Nephron (organoid): Measurements from ENCODE around the gene SULT2B1.

Source experiments
- H3K27ac Mint-ChIP-seq, 3 experiments: 2 replicates each; pipeline ENCODE4 v1.8.0; 2020; ENCODE audit warnings: mixed read lengths in 3 of 3, mild to moderate bottlenecking in 2 of 3, moderate library complexity in 1 of 3
- H3K27me3 Mint-ChIP-seq: 2 replicates; pipeline ENCODE4 v1.8.0; 2021; ENCODE audit warnings: low read depth, mild to moderate bottlenecking, moderate library complexity, mixed read lengths
- H3K36me3 Mint-ChIP-seq: 2 replicates; pipeline ENCODE4 v1.8.0; 2020; ENCODE audit warnings: low read depth, mixed read lengths
- H3K4me1 Mint-ChIP-seq: 2 replicates; pipeline ENCODE4 v1.8.0; 2020; ENCODE audit warnings: mixed read lengths
- H3K4me3 Mint-ChIP-seq, 3 experiments: 2 replicates each; pipeline ENCODE4 v1.8.0; 2020; ENCODE audit warnings: mild to moderate bottlenecking in 3 of 3, mixed read lengths in 3 of 3, moderate library complexity in 2 of 3
- H3K9me3 Mint-ChIP-seq: 2 replicates; pipeline ENCODE4 v1.8.0; 2020; ENCODE audit warnings: mixed read lengths
- TF ChIP-seq, protein P1 (sequence below), 3 experiments: fragments of 200-600 bp; sonication (generic); IDR thresholded peaks; one replicate each; pipeline ENCODE4 v1.5.0; 2021; ENCODE audit warnings: antibody characterized with exemption in 3 of 3; ENCODE audit not compliant: unreplicated experiment in 3 of 3

SULT2B1 gene

DNA sequence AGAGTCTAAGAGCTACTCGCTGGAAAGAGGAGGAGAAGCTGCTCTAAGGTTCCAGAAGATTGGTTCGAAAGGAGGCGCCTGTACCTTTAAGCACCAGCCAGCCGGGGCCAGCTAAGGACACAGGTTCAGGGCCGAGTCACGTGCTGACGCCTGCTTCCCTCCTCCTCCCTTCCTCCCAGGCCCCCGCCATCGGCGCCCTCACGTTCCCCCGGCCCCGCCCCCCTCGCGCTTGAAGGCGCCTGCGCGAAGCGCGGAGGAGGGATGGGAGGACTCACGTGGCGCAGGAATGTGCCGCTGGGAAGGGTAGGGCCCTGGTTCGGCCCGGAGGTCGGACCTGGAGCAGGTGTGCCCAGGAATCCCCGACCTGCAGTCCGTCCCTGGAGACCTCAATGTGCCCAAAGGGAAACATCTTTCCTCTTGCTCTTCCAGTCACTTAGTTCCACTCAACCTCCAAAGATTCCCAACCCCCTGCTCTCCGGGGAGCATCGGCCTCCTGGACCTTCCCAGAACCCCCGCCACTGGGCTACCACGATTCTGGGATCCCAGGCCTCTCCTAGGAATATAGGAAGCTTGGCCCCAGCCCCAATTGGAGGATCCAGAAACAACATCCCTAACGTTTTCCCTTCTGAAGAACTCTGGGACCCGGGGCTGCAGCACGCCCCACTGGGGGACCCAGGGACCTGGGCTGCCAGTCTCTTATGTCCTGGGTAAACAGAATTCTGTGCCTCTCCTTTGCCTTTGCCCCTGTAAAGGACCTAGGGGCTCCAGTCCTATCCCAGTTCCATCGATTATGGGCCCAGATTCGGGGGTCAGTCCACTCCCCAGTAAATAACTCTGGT lies 82.7 kb downstream of the SULT2B1 start:
- peaks cover 39% of the 10 kb centered on the region for H3K4me1 Mint-ChIP-seq
- TF ChIP-seq, protein P1, sequence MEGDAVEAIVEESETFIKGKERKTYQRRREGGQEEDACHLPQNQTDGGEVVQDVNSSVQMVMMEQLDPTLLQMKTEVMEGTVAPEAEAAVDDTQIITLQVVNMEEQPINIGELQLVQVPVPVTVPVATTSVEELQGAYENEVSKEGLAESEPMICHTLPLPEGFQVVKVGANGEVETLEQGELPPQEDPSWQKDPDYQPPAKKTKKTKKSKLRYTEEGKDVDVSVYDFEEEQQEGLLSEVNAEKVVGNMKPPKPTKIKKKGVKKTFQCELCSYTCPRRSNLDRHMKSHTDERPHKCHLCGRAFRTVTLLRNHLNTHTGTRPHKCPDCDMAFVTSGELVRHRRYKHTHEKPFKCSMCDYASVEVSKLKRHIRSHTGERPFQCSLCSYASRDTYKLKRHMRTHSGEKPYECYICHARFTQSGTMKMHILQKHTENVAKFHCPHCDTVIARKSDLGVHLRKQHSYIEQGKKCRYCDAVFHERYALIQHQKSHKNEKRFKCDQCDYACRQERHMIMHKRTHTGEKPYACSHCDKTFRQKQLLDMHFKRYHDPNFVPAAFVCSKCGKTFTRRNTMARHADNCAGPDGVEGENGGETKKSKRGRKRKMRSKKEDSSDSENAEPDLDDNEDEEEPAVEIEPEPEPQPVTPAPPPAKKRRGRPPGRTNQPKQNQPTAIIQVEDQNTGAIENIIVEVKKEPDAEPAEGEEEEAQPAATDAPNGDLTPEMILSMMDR (IDR thresholded peaks at IDR 0.05; ENCODE audit: unreplicated experiment in 3 of 3) = no peak
- no peaks in the 10 kb centered on the region for H3K27me3 Mint-ChIP-seq
- peak overlapping the region; percentile 21 to 96 (median 82) for H3K27ac Mint-ChIP-seq
- peak overlapping the region; percentile 77 to 80 (median 79) for H3K4me3 Mint-ChIP-seq
- no peaks in the 10 kb centered on the region for H3K9me3 Mint-ChIP-seq
- H3K36me3 Mint-ChIP-seq = peaks cover 5% of the 10 kb centered on the region

DNA sequence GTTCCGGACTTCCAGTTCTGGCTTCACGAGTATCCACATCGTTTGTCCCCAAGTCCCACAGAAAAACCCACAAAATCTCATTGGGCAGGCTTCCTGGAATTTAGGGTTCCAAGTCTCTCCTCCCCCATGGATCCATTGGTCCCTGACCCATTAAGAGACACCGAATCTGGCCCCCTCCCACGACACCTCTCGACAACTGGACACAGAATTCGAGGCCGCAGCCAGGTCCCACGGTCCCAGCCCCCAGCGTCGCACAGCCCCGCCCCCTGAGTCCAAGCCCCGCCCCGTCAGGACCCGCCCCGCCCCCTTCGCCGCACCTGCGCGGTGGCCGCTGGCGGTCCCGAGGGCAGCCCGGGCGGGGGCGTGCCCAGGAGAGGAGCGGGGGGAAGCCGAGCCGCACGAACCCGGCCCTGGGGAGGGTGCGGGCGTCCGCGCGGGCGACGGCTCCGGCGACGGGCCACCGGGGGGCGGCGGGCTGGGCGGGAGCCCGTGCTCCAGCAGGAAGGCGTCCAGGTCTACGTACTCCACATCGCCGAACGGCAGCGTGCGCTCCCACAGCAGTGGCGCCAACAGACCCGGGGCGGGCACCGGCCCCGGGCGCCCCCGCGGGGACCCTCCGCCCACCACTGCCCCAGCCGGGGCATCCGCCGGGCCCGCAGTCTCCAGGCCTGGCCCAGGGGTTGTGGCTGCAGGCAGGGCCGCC lies 83.4 kb downstream of the SULT2B1 start:
- Mint-ChIP-seq H3K27ac (peak overlapping the region in 2 of 3 experiments; percentile 43 to 97), H3K9me3 (no peaks in the 10 kb centered on the region), H3K4me1 (peaks cover 34% of the 10 kb centered on the region), H3K36me3 (peaks cover 5% of the 10 kb centered on the region), H3K27me3 (no peaks in the 10 kb centered on the region), H3K4me3 (peak overlapping the region; percentile 86 to 97 (median 86))
- TF ChIP-seq, protein P1 (IDR thresholded peaks at IDR 0.05; ENCODE audit: unreplicated experiment in 3 of 3) = no peak

DNA sequence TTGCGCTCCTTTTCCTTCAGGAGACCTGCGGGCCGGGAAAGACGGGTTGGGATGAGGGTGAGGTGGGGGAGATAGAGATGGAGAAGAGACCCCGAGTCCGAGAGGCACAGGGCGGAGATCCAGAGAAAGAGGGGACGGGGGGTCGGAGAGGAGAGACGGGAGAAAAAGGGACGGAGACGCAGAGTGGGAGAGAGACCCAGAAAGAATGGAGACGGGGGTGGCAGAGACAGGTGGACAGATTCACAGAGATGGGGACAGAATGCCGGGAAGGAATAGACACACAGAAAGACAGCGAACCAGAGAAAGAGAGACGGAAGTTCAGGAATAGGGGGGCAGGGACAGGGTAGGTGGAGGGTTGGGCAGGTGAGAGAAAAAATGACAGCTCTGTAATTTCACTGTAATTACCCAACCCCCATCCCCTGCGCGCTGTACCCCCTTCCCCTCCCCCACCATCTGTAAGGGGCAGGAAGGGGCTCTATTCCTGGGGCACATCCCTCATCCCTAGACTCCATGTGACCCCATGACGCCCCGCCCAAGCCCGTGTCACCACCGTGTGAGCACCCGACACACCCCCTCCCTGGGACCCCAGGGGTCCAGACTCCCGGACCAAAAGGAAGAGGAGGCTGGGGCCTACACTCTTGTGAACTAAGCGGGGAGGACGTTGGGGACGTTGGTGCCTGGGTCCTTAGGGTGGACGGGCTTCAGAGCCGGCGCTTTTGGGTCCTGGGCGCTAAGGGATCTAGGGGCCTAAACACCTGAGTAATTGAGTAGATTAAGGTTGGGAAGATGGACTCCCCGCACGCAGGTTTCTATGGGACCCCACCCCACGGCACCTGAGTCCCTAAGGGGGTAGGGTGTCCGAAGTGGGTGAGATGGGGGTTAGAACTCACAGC lies 84.2 kb downstream of the SULT2B1 start:
- TF ChIP-seq, protein P1 (IDR thresholded peaks at IDR 0.05; ENCODE audit: unreplicated experiment in 3 of 3) = no peak
- Mint-ChIP-seq H3K4me3 (peak overlapping the region; percentile 86 to 97 (median 86)), H3K9me3 (no peaks in the 10 kb centered on the region), H3K36me3 (peaks cover 5% of the 10 kb centered on the region), H3K27ac (peak overlapping the region in 2 of 3 experiments; percentile 90 to 97), H3K4me1 (peaks cover 29% of the 10 kb centered on the region), H3K27me3 (no peaks in the 10 kb centered on the region)

DNA sequence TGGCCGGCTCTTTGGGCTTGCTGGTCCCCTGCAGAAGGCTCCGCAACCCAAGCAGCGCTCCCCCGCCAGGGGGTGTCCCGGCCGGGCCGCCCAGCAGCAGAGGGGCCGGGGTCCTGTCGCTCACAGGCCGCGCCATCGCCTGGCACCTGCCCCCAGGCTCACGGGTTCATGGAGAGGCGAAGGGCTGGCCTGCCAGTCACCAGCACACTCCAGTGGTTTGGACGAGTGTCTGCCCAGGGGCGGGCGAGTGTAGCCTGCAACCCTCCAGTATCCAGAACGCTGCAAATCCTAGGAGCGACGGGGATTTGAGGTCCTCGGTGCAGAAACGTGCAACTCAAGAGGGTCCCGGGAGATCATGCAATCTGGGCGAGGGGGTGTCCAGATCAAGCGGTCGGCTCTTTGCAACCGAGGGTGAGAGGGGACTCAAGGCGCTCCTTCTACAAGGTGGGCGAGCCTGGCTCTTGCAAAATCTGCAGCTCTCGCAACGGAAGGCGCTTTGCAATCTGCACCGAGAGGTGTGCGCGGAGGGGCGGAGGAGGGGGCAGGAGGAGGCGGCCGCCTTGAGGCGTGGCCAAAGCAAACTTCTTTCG lies 85.0 kb downstream of the SULT2B1 start, which contains the start of gene DBP:
Gene DBP (minus strand): TSS at position 521 of the 590 bp plus-strand sequence. CDS start 385 bp downstream, at position 136.
- Mint-ChIP-seq H3K27ac (peak within 1 kb of the TSS; percentile 95 to 97 (median 97)), H3K27me3 (no peaks in the 10 kb centered on the region), H3K4me1 (peaks cover 29% of the 10 kb centered on the region), H3K36me3 (peaks cover 5% of the 10 kb centered on the region), H3K9me3 (no peaks in the 10 kb centered on the region), H3K4me3 (peak within 1 kb of the TSS; percentile 86 to 97 (median 86))
- TF ChIP-seq, protein P1 (IDR thresholded peaks at IDR 0.05; ENCODE audit: unreplicated experiment in 3 of 3) = peak in 1 of 3 experiments; percentile 24

DNA sequence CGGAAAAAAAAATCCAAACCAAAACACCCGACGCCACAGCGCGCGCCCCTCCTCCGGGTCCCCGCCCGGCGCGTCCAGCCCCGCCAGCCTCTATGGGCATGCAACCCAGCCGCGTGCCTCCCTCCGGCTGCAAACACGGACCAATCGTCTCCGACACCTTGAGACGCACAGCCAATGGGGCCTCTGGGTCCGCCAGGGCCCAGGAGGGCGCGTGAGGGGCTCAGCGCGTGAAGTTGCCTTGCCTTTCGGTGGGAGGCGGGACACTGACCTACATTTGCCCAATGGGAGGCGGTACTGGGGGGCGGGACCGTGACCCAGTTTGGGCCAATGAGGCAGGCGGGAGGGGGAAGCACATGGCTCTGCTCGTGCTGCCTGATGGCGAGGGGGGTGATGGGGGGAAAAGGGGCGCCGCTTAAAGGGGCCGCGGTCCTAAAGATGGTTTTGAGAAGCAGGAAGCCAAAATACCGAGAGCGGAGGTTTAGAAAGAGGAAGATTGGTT lies 85.5 kb downstream of the SULT2B1 start:
- H3K27me3 Mint-ChIP-seq = no peaks in the 10 kb centered on the region
- no peaks in the 10 kb centered on the region for H3K9me3 Mint-ChIP-seq
- peak overlapping the region; percentile 84 to 86 (median 86) for H3K4me3 Mint-ChIP-seq
- peak overlapping the region; percentile 95 to 97 (median 97) for H3K27ac Mint-ChIP-seq
- TF ChIP-seq, protein P1 (IDR thresholded peaks at IDR 0.05; ENCODE audit: unreplicated experiment in 3 of 3) = no peak
- peaks cover 29% of the 10 kb centered on the region for H3K4me1 Mint-ChIP-seq
- H3K36me3 Mint-ChIP-seq = peaks cover 5% of the 10 kb centered on the region
